NB4 (cell line): ENCODE results near the gene C22orf31.

ENCODE experiments used
- DNase-seq: peaks from one replicate; pipeline ENCODE4 v3.0.0; 2010; ENCODE audit warnings: low read depth
- H3K4me3 ChIP-seq: one replicate; pipeline ENCODE4 v1.5.1; 2011; ENCODE audit warnings: mild to moderate bottlenecking, low read depth, low read length, moderate library complexity
- CTCF ChIP-seq: IDR thresholded peaks from one replicate; pipeline ENCODE4 v1.5.1; 2012; ENCODE audit warnings: low read depth, low read length
- MAX ChIP-seq: IDR thresholded peaks from 2 replicates; pipeline ENCODE4 v1.6.1; 2011; ENCODE audit warnings: low read depth, low read length
- MYC ChIP-seq: IDR thresholded peaks from 2 replicates; pipeline ENCODE4 v1.6.1; 2011; ENCODE audit warnings: low read depth, low read length
- POLR2A ChIP-seq: IDR thresholded peaks from 2 replicates; pipeline ENCODE4 v1.6.1; 2011; ENCODE audit warnings: mild to moderate bottlenecking; ENCODE audit not compliant: insufficient read length; ENCODE audit errors: extremely low read depth

C22orf31 gene

GRCh38 chr22:29087012-29087411 lies 25.4 kb upstream of the C22orf31 start:
- no peak for TF ChIP-seq POLR2A
- no peak for TF ChIP-seq CTCF
- TF ChIP-seq MYC: no peak
- no peak for TF ChIP-seq MAX

GRCh38 chr22:29083933-29084591 lies 22.4 kb upstream of the C22orf31 start:
- peak overlapping the region; percentile 16 for H3K4me3 ChIP-seq
- DNase-seq: peak; percentile 78
- no peak for TF ChIP-seq MAX
- TF ChIP-seq POLR2A: no peak
- TF ChIP-seq MYC: no peak
- no peak for TF ChIP-seq CTCF

More at GRCh38 chr22:29087012-29087411, 25.4 kb upstream of the C22orf31 start:
- H3K4me3 ChIP-seq: no peak overlapping the region
- DNase-seq: no peak

GRCh38 chr22:29083576-29083932 lies 21.9 kb upstream of the C22orf31 start:
- DNase-seq: peak; percentile 63
- H3K4me3 ChIP-seq: peak overlapping the region; percentile 16

- DNase-seq: no peak
- no peak for TF ChIP-seq MYC
- no peak for TF ChIP-seq MAX
- no peak for TF ChIP-seq CTCF
- no peak for TF ChIP-seq POLR2A
- no peak overlapping the region for H3K4me3 ChIP-seq
Observed at GRCh38 chr22:29082826-29083545, 21.4 kb upstream of the C22orf31 start.

- no peak overlapping the region for H3K4me3 ChIP-seq
- no peak for DNase-seq
- TF ChIP-seq POLR2A (no peak), MYC (no peak), MAX (no peak), CTCF (no peak)
Observed at GRCh38 chr22:29081517-29082236, 20.0 kb upstream of the C22orf31 start.

GRCh38 chr22:29080106-29080975 lies 18.7 kb upstream of the C22orf31 start:
- no peak overlapping the region for H3K4me3 ChIP-seq
- TF ChIP-seq MYC: no peak
- peak; percentile 12 for TF ChIP-seq CTCF
- TF ChIP-seq MAX: no peak
- no peak for TF ChIP-seq POLR2A
- peak; percentile 83 for DNase-seq
